ENCODE measurements around the gene H1-8. TPM values are rescaled to one million over a fixed set of nuclear protein-coding genes. Genes with fewer than 3 reads are reported as not detected.
A peak's percentile ranks its signal among the peaks of the same experiment; 100 is the strongest.

Gene H1-8
- total RNA-seq, 6 donors from 2014 or later: not detected

DNA sequence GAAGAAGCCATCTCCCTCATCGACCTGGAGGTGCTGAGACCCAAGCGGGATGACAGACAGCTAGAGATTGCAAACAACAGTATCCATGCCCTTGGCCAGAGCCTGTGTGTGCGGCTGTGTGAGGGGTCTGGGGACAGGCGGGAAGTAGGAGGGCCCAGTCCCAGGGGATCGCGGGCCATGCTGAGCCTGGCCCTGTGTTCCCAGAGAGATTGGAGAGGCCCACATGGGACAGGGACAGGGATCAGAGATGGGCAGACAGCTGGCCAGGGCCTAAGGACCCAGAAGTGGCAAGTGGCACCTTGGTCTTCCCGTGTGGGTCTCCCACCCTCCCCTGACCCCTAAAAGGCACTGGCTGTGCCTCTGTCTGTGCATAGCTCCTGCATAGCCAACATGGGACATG is 25.5 kb upstream of the H1-8 start:
- 91 to 94% methylated on average over 7 of the region's 7 CpGs for WGBS, 2 donors
- Histone ChIP-seq H3K27ac (no peak overlapping the region), H3K4me3 (no peak overlapping the region), H3K9me3 (no peaks in the 10 kb centered on the region), H3K27me3 (no peaks in the 10 kb centered on the region), H3K36me3 (peaks cover 0 to 66% (median 14%) of the 10 kb centered on the region in 4 donors), H3K4me1 (no peaks in the 10 kb centered on the region)
- TF ChIP-seq EP300 (IDR thresholded peaks at IDR 0.05): no peak
- TF ChIP-seq POLR2A (IDR thresholded peaks at IDR 0.05): no peak
- TF ChIP-seq CTCF (IDR thresholded peaks at IDR 0.05): no peak
- no peak for TF ChIP-seq POLR2AphosphoS5 (IDR thresholded peaks at IDR 0.05)
- DNase-seq (peak in 1 of 2 donors; percentile 39), ATAC-seq (ENCODE audit: low FRiP score in 2 of 2) (no peak)

DNA sequence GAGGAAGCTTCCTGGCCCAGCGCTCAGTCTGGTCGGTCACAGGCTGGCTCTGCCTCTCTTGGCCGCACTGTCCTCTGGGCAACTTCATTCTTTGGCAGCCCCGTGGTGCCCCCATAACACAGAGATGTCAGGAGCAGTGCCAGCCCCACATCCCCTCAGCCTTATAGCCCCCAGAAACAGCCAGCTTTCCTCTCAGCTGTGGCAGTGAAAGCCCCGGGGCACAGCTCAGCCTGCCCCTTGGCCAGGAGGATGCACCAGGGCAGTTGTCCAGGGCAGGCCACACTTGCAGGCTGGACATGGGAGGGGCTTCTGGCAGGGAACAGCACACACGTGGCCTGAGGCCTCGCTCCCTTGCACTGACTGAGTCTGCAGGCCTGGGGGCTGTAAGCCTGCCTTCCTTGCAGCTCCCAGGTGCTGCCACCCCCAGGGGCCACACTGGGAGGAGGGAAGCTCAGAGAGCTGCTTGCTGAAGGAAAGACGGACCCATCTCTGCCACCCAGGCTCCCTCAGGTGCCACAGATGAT is 24.9 kb upstream of the H1-8 start:
- ATAC-seq (ENCODE audit: low FRiP score in 2 of 2): no peak
- peaks cover 0 to 60% (median 11%) of the 10 kb centered on the region in 4 donors for H3K36me3 ChIP-seq
- H3K9me3 ChIP-seq: no peaks in the 10 kb centered on the region
- peak in 1 of 2 donors; percentile 61 for DNase-seq
- H3K27ac ChIP-seq: no peak overlapping the region
- no peak for TF ChIP-seq CTCF (IDR thresholded peaks at IDR 0.05)
- TF ChIP-seq POLR2AphosphoS5 (IDR thresholded peaks at IDR 0.05): no peak
- no peak for TF ChIP-seq POLR2A (IDR thresholded peaks at IDR 0.05)
- no peak for TF ChIP-seq EP300 (IDR thresholded peaks at IDR 0.05)
- 87 to 99% methylated on average over 4 to 5 of the region's 8 CpGs for WGBS, 2 donors
- no peaks in the 10 kb centered on the region for H3K27me3 ChIP-seq
- no peak overlapping the region for H3K4me3 ChIP-seq
- H3K4me1 ChIP-seq: no peaks in the 10 kb centered on the region

DNA sequence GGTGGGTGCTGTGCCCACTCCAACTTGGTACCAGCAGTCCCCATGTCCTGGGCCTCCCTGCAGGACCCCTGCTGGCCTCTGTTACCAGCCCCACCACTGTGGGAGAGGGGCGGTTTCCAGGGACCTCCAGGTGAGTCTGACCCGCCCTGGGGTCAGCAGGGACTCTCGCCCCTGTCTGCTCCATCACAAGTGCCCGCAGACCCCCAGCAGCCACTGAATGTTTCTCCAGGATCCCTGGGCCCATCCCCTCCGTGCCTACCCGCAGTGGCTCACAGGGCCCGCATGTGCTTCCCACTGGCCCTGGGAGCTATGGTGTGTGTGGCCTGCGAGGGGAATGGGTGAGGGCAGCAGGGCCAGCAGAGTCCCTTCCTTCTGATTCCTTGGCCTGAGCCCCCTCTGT is 24.4 kb upstream of the H1-8 start:
- DNase-seq (peak in 1 of 2 donors; percentile 59), ATAC-seq (ENCODE audit: low FRiP score in 2 of 2) (no peak)
- Histone ChIP-seq H3K9me3 (no peaks in the 10 kb centered on the region), H3K36me3 (peaks cover 0 to 55% (median 10%) of the 10 kb centered on the region in 4 donors), H3K27me3 (no peaks in the 10 kb centered on the region), H3K4me1 (no peaks in the 10 kb centered on the region), H3K27ac (no peak overlapping the region), H3K4me3 (no peak overlapping the region)
- TF ChIP-seq POLR2A (IDR thresholded peaks at IDR 0.05): no peak
- WGBS, 2 donors: 93 to 100% methylated on average over 2 to 8 of the region's 8 CpGs

DNA sequence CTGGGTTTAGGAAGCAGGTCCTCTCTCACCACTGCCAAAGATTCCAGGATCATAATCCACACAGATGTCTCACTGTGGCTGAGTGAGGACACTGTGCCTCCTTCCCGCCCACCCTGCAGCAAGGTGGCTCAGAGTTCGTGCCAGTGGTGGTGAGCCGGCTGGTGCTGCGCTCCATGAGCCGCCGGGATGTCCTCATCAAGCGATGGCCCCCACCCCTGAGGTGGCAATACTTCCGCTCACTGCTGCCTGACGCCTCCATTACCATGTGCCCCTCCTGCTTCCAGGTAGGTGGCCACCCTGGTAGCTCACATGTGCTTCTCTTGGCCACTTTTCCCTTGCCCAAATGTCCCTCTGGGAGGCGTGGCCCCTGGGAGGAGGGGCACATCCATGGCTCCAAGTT is 23.5 kb upstream of the H1-8 start:
- H3K27ac ChIP-seq: no peak overlapping the region
- peaks cover 0 to 46% (median 8%) of the 10 kb centered on the region in 4 donors for H3K36me3 ChIP-seq
- no peak for DNase-seq
- no peak for TF ChIP-seq CTCF (IDR thresholded peaks at IDR 0.05)
- TF ChIP-seq POLR2AphosphoS5 (IDR thresholded peaks at IDR 0.05): no peak
- no peak for TF ChIP-seq POLR2A (IDR thresholded peaks at IDR 0.05)
- no peak for TF ChIP-seq EP300 (IDR thresholded peaks at IDR 0.05)
- no peak for ATAC-seq (ENCODE audit: low FRiP score in 2 of 2)
- H3K4me3 ChIP-seq: no peak overlapping the region
- H3K9me3 ChIP-seq: no peaks in the 10 kb centered on the region
- no peaks in the 10 kb centered on the region for H3K27me3 ChIP-seq
- no peaks in the 10 kb centered on the region for H3K4me1 ChIP-seq
- 91 to 92% methylated on average over 4 to 10 of the region's 10 CpGs for WGBS, 2 donors

- TF ChIP-seq CTCF (IDR thresholded peaks at IDR 0.05) (no peak), POLR2A (IDR thresholded peaks at IDR 0.05) (no peak), EP300 (IDR thresholded peaks at IDR 0.05) (no peak), POLR2AphosphoS5 (IDR thresholded peaks at IDR 0.05) (no peak)
- H3K4me1 ChIP-seq: no peaks in the 10 kb centered on the region
- no peaks in the 10 kb centered on the region for H3K9me3 ChIP-seq
- H3K27ac ChIP-seq: no peak overlapping the region
- DNase-seq: no peak
- H3K36me3 ChIP-seq: peaks cover 0 to 40% (median 8%) of the 10 kb centered on the region in 4 donors
- no peak overlapping the region for H3K4me3 ChIP-seq
- no peaks in the 10 kb centered on the region for H3K27me3 ChIP-seq
- 91% methylated on average over 13 to 15 of the region's 15 CpGs for WGBS, 2 donors
- no peak for ATAC-seq (ENCODE audit: low FRiP score in 2 of 2)
These were observed 22.9 kb upstream of the H1-8 start for GRCh38 chr3:129519896-129520715.

Measured in upper lobe of left lung (tissue), 6 donors.